Nephron progenitor cell (in vitro differentiated cells): Measurements from ENCODE around the gene LRCOL1.
"Not testable (repeated sequence)": the region's sequence is repeated elsewhere in the genome, so short reads cannot be mapped to it uniquely, and the experiment has no call there.

ENCODE experiments used
- DNase-seq: peaks from one replicate; pipeline ENCODE4 v3.0.0; 2021
- H3K27ac Mint-ChIP-seq: 2 replicates; pipeline ENCODE4 v1.8.0; 2021; ENCODE audit warnings: mild to moderate bottlenecking, moderate library complexity, mixed read lengths
- H3K27me3 Mint-ChIP-seq: 2 replicates; pipeline ENCODE4 v1.8.0; 2021; ENCODE audit warnings: mild to moderate bottlenecking, low read depth, mixed read lengths; ENCODE audit not compliant: poor library complexity
- H3K36me3 Mint-ChIP-seq: 2 replicates; pipeline ENCODE4 v1.8.0; 2021; ENCODE audit warnings: low read depth, mixed read lengths
- H3K4me1 Mint-ChIP-seq: 2 replicates; pipeline ENCODE4 v1.8.0; 2021; ENCODE audit warnings: mixed read lengths
- H3K4me3 Mint-ChIP-seq: 2 replicates; pipeline ENCODE4 v1.8.0; 2021; ENCODE audit warnings: mild to moderate bottlenecking, moderate library complexity, mixed read lengths
- H3K9me3 Mint-ChIP-seq: 2 replicates; pipeline ENCODE4 v1.8.0; 2021; ENCODE audit warnings: mild to moderate bottlenecking, moderate library complexity, mixed read lengths
- TF ChIP-seq, protein P1 (sequence below): fragments of 200-600 bp; sonication (generic); IDR thresholded peaks from 2 replicates; pipeline ENCODE4 v1.5.0; 2021; ENCODE audit warnings: antibody characterized with exemption

LRCOL1 gene

DNA sequence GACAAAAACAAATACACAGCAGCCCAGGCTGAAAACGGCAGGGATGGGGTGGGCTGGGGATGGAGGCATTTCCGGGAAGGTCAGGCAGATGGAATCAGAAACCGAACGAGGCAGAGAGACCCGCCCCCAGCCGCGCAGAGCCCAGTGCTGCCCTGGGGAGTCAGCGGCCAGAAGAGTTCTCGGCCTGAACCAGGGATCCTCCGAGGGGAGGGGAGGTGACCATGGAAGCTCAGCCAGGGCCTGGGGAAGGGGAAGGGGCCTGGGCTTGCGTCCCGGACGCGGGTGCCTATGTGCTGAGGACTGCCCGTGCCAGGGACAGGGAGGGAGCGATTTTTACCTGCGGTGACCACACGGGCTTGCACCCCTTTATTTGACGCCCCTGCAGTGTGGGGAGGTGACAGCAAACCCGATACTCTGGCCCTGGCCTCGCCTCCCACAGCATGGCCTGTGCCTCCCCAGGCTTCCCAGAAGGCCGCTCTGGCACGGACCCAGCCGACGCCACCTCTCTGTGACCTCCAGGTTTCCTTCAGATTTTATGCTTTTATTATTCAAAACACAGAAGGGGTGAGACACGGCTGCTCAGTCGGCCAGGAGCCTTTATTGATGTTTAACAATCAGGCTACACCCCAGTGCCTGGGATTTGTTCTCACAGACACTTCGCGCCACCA is 7.7 kb downstream of the LRCOL1 start:
- H3K36me3 Mint-ChIP-seq = no peaks in the 10 kb centered on the region
- peak overlapping the region; percentile 73 for H3K4me3 Mint-ChIP-seq
- H3K27ac Mint-ChIP-seq = peak overlapping the region; percentile 99
- peaks cover 77% of the 10 kb centered on the region for H3K4me1 Mint-ChIP-seq
- TF ChIP-seq, protein P1, sequence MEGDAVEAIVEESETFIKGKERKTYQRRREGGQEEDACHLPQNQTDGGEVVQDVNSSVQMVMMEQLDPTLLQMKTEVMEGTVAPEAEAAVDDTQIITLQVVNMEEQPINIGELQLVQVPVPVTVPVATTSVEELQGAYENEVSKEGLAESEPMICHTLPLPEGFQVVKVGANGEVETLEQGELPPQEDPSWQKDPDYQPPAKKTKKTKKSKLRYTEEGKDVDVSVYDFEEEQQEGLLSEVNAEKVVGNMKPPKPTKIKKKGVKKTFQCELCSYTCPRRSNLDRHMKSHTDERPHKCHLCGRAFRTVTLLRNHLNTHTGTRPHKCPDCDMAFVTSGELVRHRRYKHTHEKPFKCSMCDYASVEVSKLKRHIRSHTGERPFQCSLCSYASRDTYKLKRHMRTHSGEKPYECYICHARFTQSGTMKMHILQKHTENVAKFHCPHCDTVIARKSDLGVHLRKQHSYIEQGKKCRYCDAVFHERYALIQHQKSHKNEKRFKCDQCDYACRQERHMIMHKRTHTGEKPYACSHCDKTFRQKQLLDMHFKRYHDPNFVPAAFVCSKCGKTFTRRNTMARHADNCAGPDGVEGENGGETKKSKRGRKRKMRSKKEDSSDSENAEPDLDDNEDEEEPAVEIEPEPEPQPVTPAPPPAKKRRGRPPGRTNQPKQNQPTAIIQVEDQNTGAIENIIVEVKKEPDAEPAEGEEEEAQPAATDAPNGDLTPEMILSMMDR = no peak
- DNase-seq = peak; percentile 72
- H3K27me3 Mint-ChIP-seq = peaks cover 17% of the 10 kb centered on the region
- peaks cover 2% of the 10 kb centered on the region for H3K9me3 Mint-ChIP-seq

DNA sequence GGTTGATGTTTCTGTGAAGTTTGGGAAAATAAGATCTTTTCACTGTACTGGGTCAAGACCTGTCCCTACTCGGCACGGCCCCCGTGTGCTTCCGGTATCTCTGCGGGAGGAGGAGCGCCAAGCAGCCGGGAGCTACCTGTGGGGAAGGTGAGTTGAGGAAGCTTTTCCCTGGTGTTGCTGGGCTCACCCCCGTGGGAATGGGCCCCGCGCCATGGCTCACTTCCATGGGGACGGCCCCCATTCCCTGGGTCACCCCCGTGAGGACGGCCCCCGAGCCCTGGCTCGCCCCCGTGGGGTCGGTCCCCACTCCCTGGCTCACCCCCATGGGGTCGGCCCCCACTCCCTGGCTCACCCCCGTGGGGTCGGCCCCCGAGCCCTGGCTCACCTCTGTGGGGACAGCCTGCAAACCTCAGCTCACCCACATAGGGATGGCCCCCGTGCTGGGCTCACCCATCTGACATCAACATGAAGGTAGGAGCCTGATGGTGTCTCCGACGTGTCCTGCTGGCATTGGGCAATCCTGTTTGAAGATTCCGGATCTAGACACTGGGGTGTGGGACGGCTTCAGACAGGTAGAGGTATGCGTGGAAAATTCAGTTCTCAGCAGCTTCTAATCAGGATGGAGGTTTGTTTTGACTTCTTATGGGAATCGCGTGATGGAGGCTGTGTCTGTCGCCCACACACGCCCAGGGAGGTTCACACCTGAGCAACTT is 9.1 kb downstream of the LRCOL1 start:
- TF ChIP-seq, protein P1 = no peak
- no peak overlapping the region for H3K4me3 Mint-ChIP-seq
- H3K27ac Mint-ChIP-seq = no peak overlapping the region
- no peak for DNase-seq
- H3K4me1 Mint-ChIP-seq = peaks cover 70% of the 10 kb centered on the region
- no peaks in the 10 kb centered on the region for H3K36me3 Mint-ChIP-seq
- H3K9me3 Mint-ChIP-seq = peaks cover 8% of the 10 kb centered on the region
- H3K27me3 Mint-ChIP-seq = peaks cover 25% of the 10 kb centered on the region

DNA sequence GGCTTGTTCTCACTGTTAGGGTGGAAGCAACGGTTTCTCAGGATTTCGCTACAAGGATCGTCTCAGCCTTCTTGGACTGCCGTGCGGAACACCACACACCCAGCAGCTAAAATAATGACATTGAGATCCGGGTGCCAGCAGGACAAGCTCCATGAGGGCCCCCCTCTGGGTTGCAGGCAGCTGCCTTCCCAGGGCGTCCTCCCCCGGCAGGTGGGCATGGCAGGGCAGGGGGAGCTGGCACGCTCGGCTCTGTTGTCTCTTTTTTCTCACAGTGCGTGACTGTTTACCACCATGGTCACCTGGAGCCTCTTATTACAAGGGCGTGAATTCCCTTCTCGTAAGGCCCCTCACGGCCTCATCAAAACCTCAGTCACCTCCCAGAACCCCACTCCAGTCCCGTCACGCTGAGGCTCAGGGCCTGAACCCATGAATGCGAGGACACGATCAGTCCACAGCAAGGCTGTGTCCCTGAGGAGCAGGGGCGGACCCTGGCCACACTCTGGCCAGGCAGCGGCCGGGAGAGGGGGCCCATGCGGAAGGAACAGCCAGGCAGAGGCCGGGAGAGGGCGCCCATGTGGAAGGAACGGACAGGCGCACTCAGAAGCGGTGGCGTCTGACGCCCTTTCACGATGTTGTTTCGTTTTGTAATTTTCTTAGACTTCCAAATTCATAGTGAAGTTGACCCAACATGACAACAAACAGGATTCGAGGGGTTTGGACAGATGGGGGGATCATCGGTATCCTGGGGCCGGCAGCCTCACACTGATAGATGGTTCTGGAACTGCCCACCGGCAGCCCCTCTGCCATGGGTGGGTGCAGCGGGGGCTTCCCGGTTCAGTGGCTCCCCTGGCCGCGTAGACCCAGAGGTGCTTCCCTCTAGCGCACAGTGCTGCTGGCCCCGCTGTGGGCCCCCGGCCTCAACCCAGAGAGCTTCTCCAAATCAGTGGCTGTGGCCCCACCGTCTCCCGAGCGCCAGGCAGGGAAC is 10.0 kb downstream of the LRCOL1 start:
- Mint-ChIP-seq H3K36me3 (no peaks in the 10 kb centered on the region), H3K4me1 (peaks cover 66% of the 10 kb centered on the region), H3K9me3 (peaks cover 8% of the 10 kb centered on the region), H3K4me3 (peak overlapping the region; percentile 58), H3K27ac (peak overlapping the region; percentile 93), H3K27me3 (peaks cover 35% of the 10 kb centered on the region)
- peak; percentile 77 for DNase-seq
- TF ChIP-seq, protein P1 = peak; percentile 52

DNA sequence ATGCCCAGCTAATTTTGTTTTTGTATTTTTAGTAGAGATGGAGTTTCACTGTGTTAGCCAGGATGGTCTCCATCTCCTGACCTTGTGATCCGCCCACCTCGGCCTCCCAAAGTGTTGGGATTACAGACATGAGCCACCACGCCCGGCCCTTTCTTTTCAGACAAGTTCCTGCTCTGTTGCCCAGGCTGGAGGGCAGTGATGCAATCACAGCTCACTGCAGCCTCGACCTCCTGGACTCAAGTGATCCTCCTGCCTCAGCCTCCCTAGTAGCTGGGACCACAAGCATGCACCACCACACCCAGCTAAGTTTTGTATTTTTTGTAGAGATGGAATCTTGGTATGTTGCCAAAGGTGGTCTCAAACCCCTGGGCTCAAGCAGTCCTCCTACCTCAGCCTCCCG is 10.9 kb downstream of the LRCOL1 start:
- not testable (repeated sequence) for DNase-seq, H3K27ac Mint-ChIP-seq, H3K36me3 Mint-ChIP-seq, H3K9me3 Mint-ChIP-seq
- Mint-ChIP-seq H3K4me3 (peak overlapping the region; percentile 30), H3K4me1 (peaks cover 60% of the 10 kb centered on the region), H3K27me3 (peaks cover 40% of the 10 kb centered on the region)

DNA sequence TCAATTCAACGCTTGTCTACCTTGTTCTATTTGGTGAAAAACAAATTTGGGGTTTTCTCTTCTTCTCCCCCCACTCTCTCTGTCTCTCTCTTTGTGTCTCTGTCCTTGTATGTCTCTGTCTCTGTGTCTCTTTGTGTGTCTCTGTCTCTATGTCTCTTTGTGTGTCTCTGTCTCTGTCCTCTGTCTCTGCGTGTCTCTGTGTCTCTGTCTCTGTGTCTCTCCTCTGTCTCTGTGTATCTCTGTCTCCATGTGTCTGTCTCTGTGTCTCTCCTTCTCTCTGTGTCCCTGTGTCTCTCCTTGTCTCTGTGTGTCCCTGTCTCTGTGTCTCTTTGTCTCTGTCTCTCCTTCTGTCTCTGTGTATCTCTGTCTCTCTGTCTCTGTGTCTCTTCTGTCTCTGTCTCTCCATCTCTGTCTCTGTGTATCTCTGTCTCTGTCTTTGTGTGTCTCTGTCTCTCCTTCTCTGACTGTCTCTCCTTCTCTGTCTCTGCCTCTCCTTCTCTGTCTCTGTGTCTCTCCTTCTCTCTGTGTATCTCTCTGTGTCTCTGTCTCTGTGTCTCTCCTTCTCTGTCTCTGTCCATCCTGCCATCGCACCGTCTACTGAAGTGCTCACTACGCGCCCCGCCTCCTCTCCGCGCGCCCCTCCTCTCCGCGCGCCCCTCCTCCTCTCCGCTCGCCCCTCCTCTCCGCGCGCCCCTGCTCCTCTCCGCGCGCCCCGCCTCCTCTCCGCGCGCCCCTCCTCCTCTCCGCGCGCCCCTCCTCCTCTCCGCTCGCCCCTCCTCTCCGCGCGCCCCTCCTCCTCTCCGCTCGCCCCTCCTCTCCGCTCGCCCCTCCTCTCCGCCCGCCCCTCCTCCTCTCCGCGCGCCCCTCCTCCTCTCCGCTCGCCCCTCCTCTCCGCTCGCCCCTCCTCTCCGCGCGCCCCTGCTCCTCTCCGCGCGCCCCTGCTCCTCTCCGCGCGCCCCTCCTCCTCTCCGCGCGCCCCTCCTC is 12.8 kb downstream of the LRCOL1 start:
- peak overlapping the region; percentile 20 for H3K27ac Mint-ChIP-seq
- TF ChIP-seq, protein P1 = no peak
- H3K4me1 Mint-ChIP-seq = peaks cover 63% of the 10 kb centered on the region
- H3K4me3 Mint-ChIP-seq = peak overlapping the region; percentile 80
- peak; percentile 72 for DNase-seq
- peaks cover 58% of the 10 kb centered on the region for H3K27me3 Mint-ChIP-seq
- H3K36me3 Mint-ChIP-seq = no peaks in the 10 kb centered on the region
- H3K9me3 Mint-ChIP-seq = peaks cover 11% of the 10 kb centered on the region
